Adrenal gland (tissue), 5 donors: ENCODE data around the gene PRR35.

Source experiments
- POLR2A ChIP-seq, 2 donors: fragments of 450-650 bp; IDR thresholded peaks; one replicate each; pipeline ENCODE4 v1.6.1; 2017; ENCODE audit warnings: antibody characterized with exemption in 2 of 2, mild to moderate bottlenecking in 2 of 2, moderate library complexity in 1 of 2
- TF ChIP-seq, protein P1 (sequence below), 6 experiments: fragments of 450-650 bp in 4 of 6; fragments of 200-600 bp in 2 of 6; sonication (generic) in 1 of 6; IDR thresholded peaks; 1 replicate in 5 of 6; 2 replicates in 1 of 6; pipeline versions ENCODE4 v1.5.1 to v1.8.0; 2016 to 2021; ENCODE audit warnings: antibody characterized with exemption in 6 of 6, mild to moderate bottlenecking in 2 of 6, moderate library complexity in 1 of 6
- donor health status: DM: no; HTN: no; CAD: no.

DNA sequence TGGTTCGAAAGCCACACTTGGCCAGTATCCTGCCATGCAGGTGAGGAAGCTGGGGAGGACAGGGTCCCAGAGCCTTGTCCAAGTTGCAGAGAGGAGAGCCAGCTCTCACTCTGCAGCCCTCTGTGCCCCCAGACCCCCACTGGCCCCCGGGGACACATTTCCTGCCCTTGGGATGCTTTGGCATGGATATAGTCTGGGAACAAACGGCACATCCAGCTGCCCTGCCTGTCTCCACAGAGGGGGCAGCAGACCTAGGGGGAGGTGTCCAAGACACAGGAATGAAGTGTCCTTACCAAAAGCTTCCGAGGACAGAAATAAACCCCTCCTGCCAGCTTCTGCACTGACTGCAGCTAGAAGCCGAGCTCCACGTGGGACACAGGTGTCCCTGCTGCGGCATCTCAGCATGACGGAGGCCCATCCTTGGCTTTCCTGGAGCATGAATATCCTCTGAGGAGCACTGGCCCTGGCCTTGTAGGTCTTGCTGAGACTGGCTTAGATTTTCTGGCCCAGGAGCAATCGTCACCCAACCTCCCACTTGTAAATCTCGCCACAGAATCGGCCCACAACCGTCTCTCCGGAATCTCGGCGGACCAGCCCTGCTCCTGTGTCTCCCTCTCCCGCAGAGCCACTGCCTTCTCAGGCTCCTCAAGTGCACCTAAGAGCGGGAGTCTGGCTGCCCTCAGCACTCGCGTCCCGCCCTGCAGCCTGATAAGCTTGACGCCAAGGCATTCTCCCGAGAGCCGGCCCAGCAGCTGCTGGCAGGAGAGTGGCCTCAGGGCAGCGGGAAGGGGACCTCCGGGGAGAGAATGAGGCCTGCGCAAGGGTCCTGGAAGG is 33.8 kb upstream of the PRR35 start:
- TF ChIP-seq POLR2A (IDR thresholded peaks at IDR 0.05): no peak
- TF ChIP-seq, protein P1, sequence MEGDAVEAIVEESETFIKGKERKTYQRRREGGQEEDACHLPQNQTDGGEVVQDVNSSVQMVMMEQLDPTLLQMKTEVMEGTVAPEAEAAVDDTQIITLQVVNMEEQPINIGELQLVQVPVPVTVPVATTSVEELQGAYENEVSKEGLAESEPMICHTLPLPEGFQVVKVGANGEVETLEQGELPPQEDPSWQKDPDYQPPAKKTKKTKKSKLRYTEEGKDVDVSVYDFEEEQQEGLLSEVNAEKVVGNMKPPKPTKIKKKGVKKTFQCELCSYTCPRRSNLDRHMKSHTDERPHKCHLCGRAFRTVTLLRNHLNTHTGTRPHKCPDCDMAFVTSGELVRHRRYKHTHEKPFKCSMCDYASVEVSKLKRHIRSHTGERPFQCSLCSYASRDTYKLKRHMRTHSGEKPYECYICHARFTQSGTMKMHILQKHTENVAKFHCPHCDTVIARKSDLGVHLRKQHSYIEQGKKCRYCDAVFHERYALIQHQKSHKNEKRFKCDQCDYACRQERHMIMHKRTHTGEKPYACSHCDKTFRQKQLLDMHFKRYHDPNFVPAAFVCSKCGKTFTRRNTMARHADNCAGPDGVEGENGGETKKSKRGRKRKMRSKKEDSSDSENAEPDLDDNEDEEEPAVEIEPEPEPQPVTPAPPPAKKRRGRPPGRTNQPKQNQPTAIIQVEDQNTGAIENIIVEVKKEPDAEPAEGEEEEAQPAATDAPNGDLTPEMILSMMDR (IDR thresholded peaks at IDR 0.05): no peak
